Natural killer cell treated with Interleukin-12 subunit alpha and Interleukin-12 subunit beta and Interleukin-15 and Interleukin-18, amount 100 ng/mL, for 72 hours (primary cell): ENCODE data around the gene TMEM79. TPM values are rescaled to one million over a fixed set of nuclear protein-coding genes. Genes with fewer than 3 reads are reported as not detected.

ENCODE experiments used
- ATAC-seq, 2 donors: fragments of 150-1000 bp; cut with Tn5 transposase in 1 of 2; sonication (Bioruptor Pico), chemical (Tn5 transposase) in 1 of 2; 2 replicates each; pipeline ENCODE4 v1.10.0; 2021
- DNase-seq: peaks from one replicate; pipeline ENCODE4 v3.0.0; 2022; ENCODE audit warnings: low spot score
- H3K27ac Mint-ChIP-seq, 2 donors: 1 replicate in 1 of 2; 2 replicates in 1 of 2; pipeline ENCODE4 v1.8.0; 2022; ENCODE audit warnings: mixed read lengths in 2 of 2, mild to moderate bottlenecking in 1 of 2, moderate library complexity in 1 of 2
- H3K27me3 Mint-ChIP-seq, 2 donors: 1 replicate in 1 of 2; 2 replicates in 1 of 2; pipeline ENCODE4 v1.8.0; 2022; ENCODE audit warnings: mixed read lengths in 2 of 2
- H3K36me3 Mint-ChIP-seq: one replicate; pipeline ENCODE4 v1.8.0; 2022; ENCODE audit warnings: mixed read lengths
- H3K4me1 Mint-ChIP-seq, 2 donors: 1 replicate in 1 of 2; 2 replicates in 1 of 2; pipeline ENCODE4 v1.8.0; 2022; ENCODE audit warnings: low read depth in 2 of 2, mixed read lengths in 2 of 2, mild to moderate bottlenecking in 1 of 2
- H3K4me3 Mint-ChIP-seq: one replicate; pipeline ENCODE4 v1.8.0; 2022; ENCODE audit warnings: mixed read lengths
- H3K9me3 Mint-ChIP-seq: 2 replicates; pipeline ENCODE4 v1.8.0; 2022; ENCODE audit warnings: mixed read lengths
- total RNA-seq, 2 donors: library from RNA; stranded (reverse); gene quantifications; one replicate each; pipeline ENCODE4 v1.2.3, GENCODE V29; 2022

TMEM79 gene
- total RNA-seq, 2 donors from 2014 or later = 6.4 to 12.0 TPM

GRCh38 chr1:156279837-156280236, 4.3 kb upstream of the TMEM79 start:
- H3K4me3 Mint-ChIP-seq = peak overlapping the region; percentile 99
- H3K4me1 Mint-ChIP-seq = peaks cover 35 to 42% of the 10 kb centered on the region in 2 donors
- ATAC-seq (no peak), DNase-seq (no peak)
- H3K9me3 Mint-ChIP-seq = no peaks in the 10 kb centered on the region
- peaks cover 20% of the 10 kb centered on the region for H3K36me3 Mint-ChIP-seq
- peak overlapping the region in 1 of 2 donors; percentile 21 for H3K27ac Mint-ChIP-seq
- H3K27me3 Mint-ChIP-seq = no peaks in the 10 kb centered on the region

GRCh38 chr1:156281281-156281680, 2.8 kb upstream of the TMEM79 start:
- Mint-ChIP-seq H3K4me3 (peak overlapping the region; percentile 99), H3K4me1 (peaks cover 35 to 42% of the 10 kb centered on the region in 2 donors), H3K27me3 (no peaks in the 10 kb centered on the region), H3K36me3 (peaks cover 15% of the 10 kb centered on the region), H3K9me3 (no peaks in the 10 kb centered on the region), H3K27ac (peak overlapping the region; percentile 93 to 98)
- peak in 1 of 2 donors; percentile 70 for ATAC-seq
- no peak for DNase-seq

GRCh38 chr1:156281693-156282478, 2.2 kb upstream of the TMEM79 start:
- no peak for ATAC-seq
- H3K27ac Mint-ChIP-seq = peak overlapping the region; percentile 93 to 98
- H3K36me3 Mint-ChIP-seq = peaks cover 15% of the 10 kb centered on the region
- H3K4me1 Mint-ChIP-seq = peaks cover 35 to 42% of the 10 kb centered on the region in 2 donors
- no peaks in the 10 kb centered on the region for H3K27me3 Mint-ChIP-seq
- no peak for DNase-seq
- H3K9me3 Mint-ChIP-seq = no peaks in the 10 kb centered on the region
- peak overlapping the region; percentile 99 for H3K4me3 Mint-ChIP-seq

- H3K27ac Mint-ChIP-seq = peak within 1 kb of the TSS; percentile 93 to 98
- H3K9me3 Mint-ChIP-seq = no peaks in the 10 kb centered on the region
- H3K27me3 Mint-ChIP-seq = no peaks in the 10 kb centered on the region
- H3K4me3 Mint-ChIP-seq = peak within 1 kb of the TSS; percentile 99
- H3K36me3 Mint-ChIP-seq = peaks cover 11% of the 10 kb centered on the region
- ATAC-seq = peak; percentile 93 to 97
- peaks cover 35 to 37% of the 10 kb centered on the region in 2 donors for H3K4me1 Mint-ChIP-seq
- DNase-seq = peak; percentile 97
Observed at GRCh38 chr1:156282479-156283222, 1.5 kb upstream of the TMEM79 start, which contains the start of gene SMG5. SMG5 (minus strand) TSS chr1:156282825; CDS start chr1:156282680, 145 bp downstream.

GRCh38 chr1:156283521-156283920, 604 bp upstream of the TMEM79 start:
- ATAC-seq (no peak), DNase-seq (no peak)
- H3K27me3 Mint-ChIP-seq = no peaks in the 10 kb centered on the region
- H3K9me3 Mint-ChIP-seq = no peaks in the 10 kb centered on the region
- H3K36me3 Mint-ChIP-seq = peaks cover 3% of the 10 kb centered on the region
- peak overlapping the region; percentile 99 for H3K4me3 Mint-ChIP-seq
- H3K27ac Mint-ChIP-seq = peak overlapping the region; percentile 93 to 98
- H3K4me1 Mint-ChIP-seq = peaks cover 31 to 35% of the 10 kb centered on the region in 2 donors

- ATAC-seq = no peak
- Mint-ChIP-seq H3K9me3 (no peaks in the 10 kb centered on the region), H3K27ac (no peak overlapping the region), H3K36me3 (no peaks in the 10 kb centered on the region), H3K4me1 (peaks cover 31 to 35% of the 10 kb centered on the region in 2 donors), H3K4me3 (no peak overlapping the region), H3K27me3 (no peaks in the 10 kb centered on the region)
- no peak for DNase-seq
Observed at GRCh38 chr1:156284757-156285156, 632 bp downstream of the TMEM79 start.

- H3K27me3 Mint-ChIP-seq = no peaks in the 10 kb centered on the region
- H3K4me3 Mint-ChIP-seq = no peak overlapping the region
- no peak overlapping the region for H3K27ac Mint-ChIP-seq
- no peak for DNase-seq
- H3K9me3 Mint-ChIP-seq = no peaks in the 10 kb centered on the region
- H3K36me3 Mint-ChIP-seq = no peaks in the 10 kb centered on the region
- peaks cover 26 to 33% of the 10 kb centered on the region in 2 donors for H3K4me1 Mint-ChIP-seq
- no peak for ATAC-seq
Observed at GRCh38 chr1:156285437-156285836, 1.3 kb downstream of the TMEM79 start.

- DNase-seq (no peak), ATAC-seq (no peak)
- no peaks in the 10 kb centered on the region for H3K27me3 Mint-ChIP-seq
- no peak overlapping the region for H3K27ac Mint-ChIP-seq
- no peaks in the 10 kb centered on the region for H3K36me3 Mint-ChIP-seq
- H3K4me3 Mint-ChIP-seq = no peak overlapping the region
- no peaks in the 10 kb centered on the region for H3K9me3 Mint-ChIP-seq
- H3K4me1 Mint-ChIP-seq = peaks cover 25 to 28% of the 10 kb centered on the region in 2 donors
Observed at GRCh38 chr1:156286061-156286460, 1.9 kb downstream of the TMEM79 start.

- Mint-ChIP-seq H3K27me3 (no peaks in the 10 kb centered on the region), H3K27ac (no peak overlapping the region), H3K9me3 (no peaks in the 10 kb centered on the region), H3K4me3 (no peak overlapping the region), H3K36me3 (no peaks in the 10 kb centered on the region), H3K4me1 (peaks cover 10 to 18% of the 10 kb centered on the region in 2 donors)
- ATAC-seq (no peak), DNase-seq (no peak)
Observed at GRCh38 chr1:156289857-156290256, 5.7 kb downstream of the TMEM79 start.

GRCh38 chr1:156291226-156292061, 7.3 kb downstream of the TMEM79 start:
- H3K9me3 Mint-ChIP-seq = no peaks in the 10 kb centered on the region
- no peaks in the 10 kb centered on the region for H3K36me3 Mint-ChIP-seq
- DNase-seq (peak; percentile 78), ATAC-seq (peak; percentile 87 to 90)
- peak overlapping the region; percentile 40 to 79 for H3K27ac Mint-ChIP-seq
- peak overlapping the region; percentile 73 for H3K4me3 Mint-ChIP-seq
- no peaks in the 10 kb centered on the region for H3K27me3 Mint-ChIP-seq
- H3K4me1 Mint-ChIP-seq = peaks cover 15 to 21% of the 10 kb centered on the region in 2 donors

GRCh38 chr1:156293098-156293434, 8.9 kb downstream of the TMEM79 start:
- ATAC-seq = no peak
- Mint-ChIP-seq H3K4me3 (peak overlapping the region; percentile 35), H3K27me3 (no peaks in the 10 kb centered on the region), H3K9me3 (no peaks in the 10 kb centered on the region), H3K4me1 (peaks cover 15 to 21% of the 10 kb centered on the region in 2 donors), H3K36me3 (no peaks in the 10 kb centered on the region), H3K27ac (no peak overlapping the region)
- no peak for DNase-seq

- Mint-ChIP-seq H3K4me1 (peaks cover 15 to 21% of the 10 kb centered on the region in 2 donors), H3K4me3 (no peak overlapping the region), H3K36me3 (no peaks in the 10 kb centered on the region), H3K9me3 (no peaks in the 10 kb centered on the region), H3K27ac (no peak overlapping the region), H3K27me3 (no peaks in the 10 kb centered on the region)
- ATAC-seq (no peak), DNase-seq (no peak)
Observed at GRCh38 chr1:156293895-156294294, 9.8 kb downstream of the TMEM79 start.

- ATAC-seq (peak; percentile 72 to 74), DNase-seq (no peak)
- Mint-ChIP-seq H3K27me3 (no peaks in the 10 kb centered on the region), H3K4me1 (peaks cover 15 to 21% of the 10 kb centered on the region in 2 donors), H3K27ac (peak within 1 kb of the TSS; percentile 16 to 82), H3K36me3 (no peaks in the 10 kb centered on the region), H3K4me3 (peak within 1 kb of the TSS; percentile 86), H3K9me3 (no peaks in the 10 kb centered on the region)
Observed at GRCh38 chr1:156295391-156295947, 11.3 kb downstream of the TMEM79 start, which contains the start of gene GLMP. GLMP (minus strand) TSS chr1:156295679; CDS start chr1:156295645, 34 bp downstream.
